Ovary (tissue), 3 donors: ENCODE measurements around the gene SNAI3.

Experiments
- EP300 ChIP-seq: sonication (generic); formaldehyde crosslinking; IDR thresholded peaks from one replicate; pipeline ENCODE4 v1.6.1; 2017; ENCODE audit warnings: antibody characterized with exemption
- POLR2A ChIP-seq: fragments of 450-650 bp; IDR thresholded peaks from one replicate; pipeline ENCODE4 v1.6.1; 2017; ENCODE audit warnings: antibody characterized with exemption, mild to moderate bottlenecking, moderate library complexity
- TF ChIP-seq, protein P1 (sequence below), 3 donors: fragments of 450-650 bp in 2 of 3; fragments of 200-600 bp in 1 of 3; IDR thresholded peaks; one replicate each; pipeline versions ENCODE4 v1.5.1 to v1.8.0; 2016 to 2022; ENCODE audit warnings: antibody characterized with exemption in 3 of 3, mild to moderate bottlenecking in 1 of 3
- donor health status: DM: no; HTN: no; CAD: no.

DNA sequence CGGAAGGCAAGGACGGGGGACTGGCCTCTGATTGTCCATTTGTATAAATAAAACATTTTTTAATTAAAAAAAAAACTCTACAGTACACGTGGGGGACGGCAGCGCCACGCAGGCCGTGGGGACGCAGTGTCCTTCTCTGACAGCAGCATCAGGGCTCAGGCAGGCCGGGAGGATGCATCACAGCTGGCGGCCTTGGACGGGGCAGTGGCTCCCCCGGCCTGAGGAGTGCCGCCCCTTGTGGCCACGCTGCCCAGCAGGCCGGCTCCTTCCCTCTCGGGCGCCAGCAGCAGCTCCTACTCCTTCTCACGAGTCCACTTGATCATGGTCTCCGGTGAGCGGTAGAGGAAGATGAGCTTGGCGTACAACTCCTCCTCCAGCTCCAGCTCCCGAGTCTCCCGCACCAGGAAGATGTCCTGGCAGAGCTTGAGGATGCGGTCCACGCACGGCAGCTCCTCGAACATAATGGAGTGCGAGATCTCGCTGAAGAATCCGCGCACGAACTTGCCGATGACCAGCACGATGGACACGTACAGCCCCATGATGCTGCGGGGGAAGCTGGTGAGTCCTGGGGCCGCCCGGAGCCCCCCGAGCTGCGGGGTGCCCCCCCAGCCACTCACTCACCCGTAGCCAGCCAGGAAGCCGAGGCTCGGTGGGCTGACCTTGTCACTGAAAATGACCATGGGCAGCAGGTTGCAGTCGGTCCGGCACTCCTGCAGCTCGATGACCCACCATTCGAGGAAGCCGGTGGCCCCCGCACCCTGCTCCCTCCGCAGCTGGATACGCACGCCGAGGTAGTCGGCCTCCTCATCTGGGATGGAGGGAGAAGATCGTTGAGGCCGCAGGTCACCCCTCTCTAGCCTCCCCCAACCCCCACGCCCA lies 29.2 kb upstream of the SNAI3 start:
- TF ChIP-seq, protein P1, sequence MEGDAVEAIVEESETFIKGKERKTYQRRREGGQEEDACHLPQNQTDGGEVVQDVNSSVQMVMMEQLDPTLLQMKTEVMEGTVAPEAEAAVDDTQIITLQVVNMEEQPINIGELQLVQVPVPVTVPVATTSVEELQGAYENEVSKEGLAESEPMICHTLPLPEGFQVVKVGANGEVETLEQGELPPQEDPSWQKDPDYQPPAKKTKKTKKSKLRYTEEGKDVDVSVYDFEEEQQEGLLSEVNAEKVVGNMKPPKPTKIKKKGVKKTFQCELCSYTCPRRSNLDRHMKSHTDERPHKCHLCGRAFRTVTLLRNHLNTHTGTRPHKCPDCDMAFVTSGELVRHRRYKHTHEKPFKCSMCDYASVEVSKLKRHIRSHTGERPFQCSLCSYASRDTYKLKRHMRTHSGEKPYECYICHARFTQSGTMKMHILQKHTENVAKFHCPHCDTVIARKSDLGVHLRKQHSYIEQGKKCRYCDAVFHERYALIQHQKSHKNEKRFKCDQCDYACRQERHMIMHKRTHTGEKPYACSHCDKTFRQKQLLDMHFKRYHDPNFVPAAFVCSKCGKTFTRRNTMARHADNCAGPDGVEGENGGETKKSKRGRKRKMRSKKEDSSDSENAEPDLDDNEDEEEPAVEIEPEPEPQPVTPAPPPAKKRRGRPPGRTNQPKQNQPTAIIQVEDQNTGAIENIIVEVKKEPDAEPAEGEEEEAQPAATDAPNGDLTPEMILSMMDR (IDR thresholded peaks at IDR 0.05): no peak
- no peak for TF ChIP-seq EP300
- TF ChIP-seq POLR2A: no peak
